GM19468 (cell line): Measurements from ENCODE around the gene COL5A2.

Experiments used
- ATAC-seq: cut with Tn5 transposase; IDR thresholded peaks from one replicate; pipeline ENCODE4 v1.9.1; 2021; ENCODE audit warnings: mild to moderate bottlenecking, moderate library complexity, moderate number of reproducible peaks; ENCODE audit not compliant: unreplicated experiment; ENCODE audit errors: extremely low read depth

The COL5A2 gene

DNA sequence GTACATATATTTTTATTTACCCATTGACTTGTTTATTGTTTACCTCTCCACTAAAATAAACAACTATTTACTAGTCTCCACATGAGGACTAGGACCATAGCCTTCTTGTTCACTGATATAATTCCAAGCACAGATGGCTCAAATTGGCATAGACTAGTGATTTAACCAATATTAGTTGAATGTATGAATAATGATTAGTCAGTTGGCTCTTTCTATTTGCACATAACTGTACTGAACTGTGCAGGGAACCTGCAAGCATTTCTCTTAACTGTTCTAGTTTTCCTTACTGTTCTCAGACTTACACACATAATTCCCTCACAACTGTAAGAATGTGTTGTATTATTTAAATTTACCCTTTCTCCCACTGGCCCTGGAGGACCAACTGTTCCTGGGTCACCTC lies 113.5 kb downstream of the COL5A2 start:
- ATAC-seq = no peak

DNA sequence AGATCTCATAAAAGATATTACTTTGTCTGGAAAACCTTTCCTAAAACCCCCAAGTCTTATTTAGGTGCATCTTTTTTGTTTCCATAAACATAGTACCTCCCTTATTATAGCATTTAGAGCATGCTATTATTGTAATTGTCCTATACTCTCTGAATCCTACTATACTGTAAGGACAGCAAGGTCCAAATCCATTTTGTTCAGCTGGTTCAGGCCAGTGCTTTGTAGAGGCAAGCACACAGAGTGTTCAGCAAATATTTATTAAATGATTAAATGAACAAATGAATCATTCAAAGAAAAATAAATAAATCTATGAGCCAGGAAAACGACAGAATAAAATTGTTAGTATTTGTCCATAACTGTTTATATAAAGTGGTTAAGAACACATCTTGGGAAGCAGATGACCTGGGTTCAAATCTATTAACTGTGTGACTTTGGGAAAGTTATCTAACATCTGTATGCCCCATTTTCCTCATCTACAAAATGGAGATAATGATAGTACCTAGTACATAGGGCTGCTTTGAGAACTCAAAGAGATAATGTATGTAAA lies 119.4 kb downstream of the COL5A2 start:
- ATAC-seq = no peak

DNA sequence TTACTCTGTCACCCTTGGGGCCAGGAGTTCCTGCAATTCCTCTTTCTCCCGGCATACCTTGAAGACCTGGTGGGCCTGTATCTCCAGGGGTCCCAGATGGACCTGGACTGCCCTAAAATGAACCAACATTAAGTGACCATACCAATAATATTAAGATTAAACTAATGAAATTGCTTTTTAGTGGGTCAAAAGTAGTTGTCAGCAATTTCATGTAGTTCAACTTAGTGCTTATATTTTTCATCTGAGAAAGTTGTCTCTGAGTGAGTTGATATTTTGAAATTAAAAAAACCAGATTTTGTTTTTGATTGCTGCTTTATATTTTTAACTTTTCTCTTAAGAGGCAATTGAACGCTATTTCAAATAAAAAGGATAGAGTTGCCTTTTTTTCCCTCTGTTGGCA lies 122.2 kb downstream of the COL5A2 start:
- ATAC-seq = no peak

DNA sequence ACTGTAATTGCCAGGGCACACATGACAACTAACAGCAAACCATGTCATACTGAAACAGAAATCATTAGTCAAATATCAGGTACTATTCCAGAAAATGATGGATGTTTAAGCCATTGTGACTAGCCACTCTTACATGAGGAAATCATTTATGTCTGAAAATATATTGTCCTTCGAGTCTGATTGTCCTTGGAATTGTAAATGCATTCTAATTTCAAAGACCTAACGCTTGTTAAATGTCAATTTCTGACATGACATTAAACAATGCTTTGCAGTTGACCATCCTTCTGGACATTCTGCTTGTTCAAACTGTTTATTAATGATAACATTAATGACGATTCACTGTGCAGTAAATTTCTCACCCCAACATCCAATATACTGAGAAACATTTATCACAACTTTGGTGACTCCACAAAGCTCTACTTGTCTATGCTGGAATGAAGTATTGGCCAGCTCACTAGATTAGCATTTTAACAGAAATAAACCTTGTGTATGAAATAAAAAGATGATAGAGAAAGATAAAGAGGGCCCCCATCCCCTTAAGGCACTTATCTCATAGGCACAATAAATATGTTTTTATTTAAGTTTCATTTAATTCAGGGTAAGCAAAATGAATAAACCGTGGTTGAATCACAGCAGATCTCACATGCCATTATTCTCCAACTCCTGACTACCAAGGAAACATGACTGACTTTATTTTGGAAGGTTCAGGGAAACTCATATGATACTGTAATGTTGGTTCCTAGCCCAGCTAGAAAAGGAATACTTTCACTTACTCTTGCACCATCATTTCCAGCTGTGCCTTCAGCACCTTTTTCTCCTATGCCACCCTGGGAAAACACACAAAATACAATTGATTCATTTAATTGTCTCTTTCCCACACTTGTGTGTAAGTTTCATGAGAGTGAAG lies 123.1 kb downstream of the COL5A2 start:
- ATAC-seq = no peak

DNA sequence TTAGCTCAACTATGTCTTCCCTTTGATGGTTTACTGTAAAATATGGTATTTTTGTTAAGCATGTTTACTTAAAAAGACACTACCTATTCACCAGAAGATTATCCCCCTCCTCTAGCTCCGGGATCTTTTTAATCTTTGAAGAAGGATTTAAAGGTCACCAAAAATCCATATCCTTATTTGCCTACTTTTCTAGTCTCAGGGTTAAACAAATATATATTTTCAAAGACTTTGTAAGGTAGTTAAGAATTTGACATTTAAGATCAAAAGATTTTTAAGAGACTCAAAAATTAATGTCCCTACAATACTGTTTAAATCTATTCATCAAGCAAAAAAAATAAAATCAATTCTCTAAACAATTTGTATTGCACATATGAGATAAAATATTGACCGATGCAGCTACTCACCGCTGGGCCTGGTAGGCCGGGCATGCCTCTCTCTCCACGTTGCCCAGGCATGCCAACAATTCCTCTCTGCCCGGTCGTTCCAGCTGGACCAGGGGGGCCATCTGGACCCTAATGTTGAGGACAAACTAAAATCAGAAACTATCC lies 129.3 kb downstream of the COL5A2 start:
- no peak for ATAC-seq

DNA sequence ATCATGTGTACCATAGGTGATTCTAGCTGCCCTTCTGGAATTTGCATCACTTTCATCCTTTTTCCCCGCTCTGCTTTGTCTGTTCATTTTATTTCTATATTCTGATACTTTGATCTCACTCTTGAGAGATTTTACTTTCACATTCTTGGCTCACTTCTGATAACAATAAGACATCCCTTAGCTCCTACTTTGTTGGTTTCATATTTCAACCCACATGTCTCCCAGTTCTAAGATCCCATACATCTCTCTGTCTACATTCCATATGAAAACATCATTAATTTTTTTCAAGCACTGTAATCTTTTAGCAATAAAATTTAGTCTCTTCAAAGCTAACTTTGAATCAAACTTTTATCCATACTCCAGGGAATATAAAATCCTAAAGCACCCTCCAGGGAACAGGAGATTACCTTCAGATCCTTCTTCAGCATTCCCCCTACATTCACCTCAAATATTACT lies 129.8 kb downstream of the COL5A2 start:
- no peak for ATAC-seq

DNA sequence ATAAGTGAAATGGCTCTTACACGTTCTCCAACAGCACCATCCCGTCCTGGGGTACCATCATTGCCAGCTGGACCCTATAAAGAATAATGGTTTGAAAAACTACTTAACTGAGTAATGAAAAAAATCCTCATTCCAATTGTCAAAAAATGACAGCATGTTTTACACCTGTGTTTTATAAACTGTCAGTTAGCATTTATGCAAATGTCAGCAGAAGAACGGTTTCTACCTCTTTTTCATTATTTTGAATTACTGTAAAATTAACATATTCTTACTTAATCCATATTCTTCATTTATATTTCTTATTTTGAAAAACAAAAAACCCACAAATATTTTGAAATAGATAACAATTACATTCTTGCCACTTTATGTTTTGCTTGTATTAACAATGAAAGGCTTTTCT lies 131.4 kb downstream of the COL5A2 start:
- ATAC-seq = no peak

DNA sequence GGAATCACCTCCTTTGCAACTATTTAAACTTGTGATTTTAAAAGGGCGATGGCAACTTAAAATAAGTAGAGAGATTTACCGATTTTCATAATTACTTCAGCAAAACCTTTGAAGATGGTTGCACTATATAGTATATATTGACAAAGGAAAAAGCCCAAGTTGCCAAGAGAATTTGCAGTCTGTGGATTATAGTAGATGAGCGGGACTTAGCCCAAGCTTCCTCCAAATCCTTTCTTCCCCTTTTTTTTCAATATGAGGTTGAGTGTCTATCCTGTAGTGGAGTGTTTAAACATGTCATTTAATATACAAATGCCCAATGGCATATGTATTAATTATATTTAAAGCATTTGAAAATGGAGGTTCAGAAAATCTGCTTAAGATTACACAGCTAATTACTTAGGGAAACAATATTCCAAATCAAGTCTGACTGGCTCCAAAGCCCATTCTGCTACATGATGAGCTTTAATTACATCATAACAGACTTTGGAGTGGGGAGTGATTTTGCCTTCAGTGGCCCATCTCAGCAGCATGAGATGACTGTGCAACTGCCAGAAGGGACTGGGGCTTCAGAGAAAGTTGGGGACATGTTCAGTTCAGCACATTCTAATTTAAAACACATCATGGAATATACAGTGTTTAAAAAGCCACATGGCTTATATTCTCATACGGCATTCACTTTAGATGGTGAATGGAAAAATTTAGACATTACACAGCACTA lies 132.2 kb downstream of the COL5A2 start:
- no peak for ATAC-seq

DNA sequence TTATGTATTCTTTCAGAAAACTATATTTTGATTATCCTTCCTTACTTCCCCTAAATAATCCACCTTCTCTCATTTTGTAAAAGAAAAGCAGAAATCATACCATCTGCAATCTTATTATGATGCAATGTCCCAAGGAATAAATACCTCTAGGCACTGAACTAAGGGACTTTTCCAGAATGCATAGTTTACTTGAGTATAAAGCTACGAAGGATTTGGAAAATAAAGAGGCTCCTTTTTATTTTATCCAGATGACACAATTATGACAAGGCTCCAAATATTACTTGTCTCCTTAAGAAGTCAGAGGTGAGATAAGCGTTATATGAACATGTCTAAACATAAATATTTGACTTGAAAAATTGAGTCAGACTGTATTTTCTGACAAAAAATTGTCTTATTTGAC lies 133.2 kb downstream of the COL5A2 start:
- ATAC-seq = no peak

DNA sequence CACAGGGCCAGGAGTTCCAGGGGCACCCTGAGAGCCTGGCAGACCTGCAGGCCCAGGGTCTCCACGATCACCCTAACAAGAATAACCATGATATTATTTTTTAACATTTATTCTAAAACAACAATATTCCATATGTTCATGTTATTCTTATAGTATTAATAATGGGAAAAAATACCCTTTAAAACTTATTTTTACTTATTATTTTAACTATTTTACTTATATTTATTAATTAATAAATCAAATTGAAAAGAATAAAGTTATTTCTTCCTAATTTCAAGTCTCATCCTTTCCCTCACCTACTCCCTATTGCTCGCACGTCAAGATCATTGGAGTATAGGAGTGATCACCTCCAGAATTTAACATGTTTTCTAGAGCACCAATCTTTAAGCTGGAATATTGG lies 133.7 kb downstream of the COL5A2 start:
- no peak for ATAC-seq

DNA sequence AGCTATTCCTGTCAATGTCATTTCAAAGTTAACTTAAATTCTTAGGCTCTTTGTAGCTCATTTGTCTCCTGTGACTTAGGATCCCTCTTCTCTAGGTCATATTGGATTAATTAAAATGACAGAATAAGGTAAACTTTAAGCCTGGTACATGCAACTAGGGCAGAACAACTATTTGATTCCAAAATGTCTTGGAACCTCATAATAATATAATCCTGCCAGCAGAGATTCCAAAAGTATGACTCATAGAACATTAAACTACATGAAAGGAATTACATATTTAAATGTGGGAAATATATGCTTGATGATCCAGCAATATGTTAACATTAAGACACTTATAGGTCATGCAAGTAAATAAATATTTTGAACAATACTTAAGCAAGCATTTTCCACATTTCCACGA lies 142.0 kb downstream of the COL5A2 start:
- no peak for ATAC-seq

DNA sequence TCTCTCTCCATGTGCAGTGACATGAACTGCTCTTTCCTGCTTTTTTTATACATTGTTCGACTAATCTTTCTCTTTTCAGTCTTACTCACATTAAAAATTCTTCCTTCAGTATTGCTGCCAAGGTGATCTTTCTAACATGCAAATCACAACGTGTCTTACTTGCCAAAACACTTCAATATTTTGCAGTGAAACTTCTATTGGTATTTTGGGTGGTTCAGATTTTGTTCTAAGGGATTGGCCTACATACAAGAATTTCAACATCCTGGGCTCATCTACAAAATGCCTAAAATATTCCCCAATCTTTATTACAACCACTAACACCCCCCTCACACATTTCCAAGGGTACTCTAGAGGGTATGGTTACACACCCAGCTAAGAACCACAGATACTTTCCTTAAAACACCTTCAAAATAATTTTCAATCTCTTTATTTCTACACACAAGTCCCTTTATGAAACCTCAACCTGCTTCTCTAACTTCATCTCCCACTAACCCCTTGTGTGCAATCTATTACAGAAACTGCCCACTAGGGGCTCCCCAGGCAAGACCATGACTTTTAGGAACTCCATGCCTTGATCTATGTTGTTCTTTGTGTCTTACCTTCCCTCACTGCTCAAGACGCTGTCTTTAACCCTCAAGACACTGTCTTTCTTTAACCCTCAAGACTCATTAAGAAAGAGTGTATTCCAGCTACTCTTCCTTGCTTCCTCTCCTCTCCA lies 154.5 kb downstream of the COL5A2 start:
- no peak for ATAC-seq

DNA sequence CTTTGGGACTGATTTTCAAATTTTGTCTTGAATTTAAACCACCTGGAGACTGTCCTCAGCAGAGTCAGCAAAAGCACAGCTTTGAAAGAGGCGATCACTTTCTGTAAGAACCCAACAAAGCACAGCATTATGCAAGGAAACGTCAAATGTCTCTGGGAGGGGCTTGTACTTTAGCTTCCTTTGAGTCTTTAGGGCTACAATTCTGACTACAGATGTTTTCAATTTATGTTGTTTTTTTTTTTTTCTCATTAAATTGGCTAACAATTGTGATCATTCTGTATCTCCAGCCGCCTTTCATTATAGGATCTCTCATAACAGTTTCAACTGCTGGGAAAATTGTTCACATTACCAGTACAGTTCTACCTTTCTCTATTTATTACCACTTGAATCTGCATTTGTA lies 157.1 kb downstream of the COL5A2 start:
- ATAC-seq = no peak

DNA sequence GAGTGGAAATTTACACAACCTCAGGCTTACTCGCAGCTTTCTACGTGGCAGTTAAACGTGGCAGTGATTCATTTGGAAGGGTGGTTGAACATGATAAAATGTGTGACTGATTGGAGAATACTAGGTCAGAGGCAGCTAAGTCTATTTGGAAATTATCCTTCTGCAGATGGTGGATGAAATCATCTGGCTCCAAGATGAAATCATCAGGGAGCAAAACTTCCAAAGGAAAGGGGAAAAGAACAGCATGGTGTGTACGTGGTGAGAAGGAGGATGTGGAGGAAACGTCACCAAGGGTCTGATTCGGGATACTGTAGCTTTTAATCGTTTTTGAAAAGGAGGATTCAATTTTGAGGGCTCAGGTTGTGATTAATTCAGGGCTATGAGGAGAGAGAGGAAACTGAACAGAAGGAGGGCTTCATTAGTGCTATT lies 157.5 kb downstream of the COL5A2 start:
- no peak for ATAC-seq

DNA sequence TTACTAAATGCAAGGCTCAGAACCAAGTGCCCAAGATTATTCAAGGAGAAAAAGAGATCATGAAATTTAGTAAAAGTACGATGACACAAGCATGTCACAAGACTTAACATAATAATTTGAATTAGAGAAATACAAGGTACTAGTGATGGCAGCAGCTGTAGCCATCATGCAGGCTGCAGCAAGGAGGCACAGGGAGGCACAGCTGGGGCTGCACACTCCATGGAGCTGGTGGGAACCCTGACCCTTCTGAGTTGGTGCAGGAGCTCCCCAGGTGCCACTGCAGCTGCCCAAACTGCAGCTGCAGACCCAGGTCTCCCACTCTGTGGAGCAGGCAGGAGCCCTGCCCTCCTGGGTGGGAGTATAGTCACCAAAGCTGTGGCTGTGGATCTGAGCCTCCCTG lies 159.4 kb downstream of the COL5A2 start:
- no peak for ATAC-seq

DNA sequence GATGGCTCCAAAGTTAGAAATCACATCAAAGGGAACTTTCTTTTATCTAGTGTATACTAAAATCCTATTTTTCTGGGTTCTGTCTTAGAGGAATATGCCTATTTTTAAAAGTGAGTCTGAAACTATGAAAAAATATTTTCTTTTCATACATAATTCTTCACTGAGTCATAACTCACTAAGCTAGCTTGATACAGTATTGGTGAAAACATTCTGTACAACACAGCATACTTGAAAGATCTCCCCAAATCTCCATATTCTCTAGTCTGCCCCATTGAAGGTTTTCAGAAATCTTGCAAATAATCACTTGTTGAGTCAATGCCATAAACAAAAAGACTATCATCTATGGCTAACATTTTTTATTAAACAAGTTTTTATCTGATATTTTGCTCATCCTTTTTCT lies 160.9 kb downstream of the COL5A2 start:
- no peak for ATAC-seq

DNA sequence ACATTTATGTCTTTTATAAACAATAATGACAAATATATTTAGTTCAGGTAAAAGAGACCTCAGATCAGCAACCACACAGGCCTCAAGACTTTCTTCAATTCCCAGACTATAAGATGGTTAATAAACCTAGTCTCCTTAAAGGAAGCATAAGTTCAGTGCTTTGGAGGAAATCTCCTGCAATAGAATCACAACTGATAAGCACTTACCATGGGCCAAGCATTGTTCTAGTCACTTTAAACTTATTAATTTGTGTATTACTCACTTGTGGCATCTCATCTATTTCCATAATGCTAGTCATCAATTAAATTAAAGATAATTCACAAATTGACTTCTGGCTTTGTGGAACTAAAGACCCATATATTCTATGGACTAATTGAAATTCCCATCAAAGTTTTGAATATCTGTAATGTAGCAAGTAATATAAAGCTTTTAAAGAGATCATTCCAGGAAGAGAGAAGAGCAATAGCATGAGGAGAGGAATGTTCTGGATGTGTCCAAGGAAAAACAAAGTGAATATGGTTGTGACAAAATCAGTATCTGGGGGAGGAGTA lies 163.2 kb downstream of the COL5A2 start:
- no peak for ATAC-seq

DNA sequence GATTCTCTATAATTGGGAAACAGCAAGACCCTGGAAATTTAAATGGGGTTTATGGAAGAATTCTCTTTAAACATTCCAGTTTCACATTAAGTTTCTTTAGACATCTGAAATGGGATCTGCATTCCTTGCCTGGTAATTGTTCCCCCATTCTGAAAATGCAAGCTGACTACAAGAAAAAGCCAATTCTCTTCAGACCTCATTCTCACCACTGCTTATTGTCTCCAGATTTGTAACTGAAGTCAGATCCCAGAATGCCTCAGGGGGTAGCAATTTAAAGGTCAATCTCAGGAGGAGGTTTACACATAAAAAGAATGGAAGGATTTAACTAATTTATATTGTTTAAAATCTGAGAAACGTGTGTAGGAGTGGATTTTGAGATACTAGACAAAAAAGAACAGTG lies 164.2 kb downstream of the COL5A2 start:
- no peak for ATAC-seq

DNA sequence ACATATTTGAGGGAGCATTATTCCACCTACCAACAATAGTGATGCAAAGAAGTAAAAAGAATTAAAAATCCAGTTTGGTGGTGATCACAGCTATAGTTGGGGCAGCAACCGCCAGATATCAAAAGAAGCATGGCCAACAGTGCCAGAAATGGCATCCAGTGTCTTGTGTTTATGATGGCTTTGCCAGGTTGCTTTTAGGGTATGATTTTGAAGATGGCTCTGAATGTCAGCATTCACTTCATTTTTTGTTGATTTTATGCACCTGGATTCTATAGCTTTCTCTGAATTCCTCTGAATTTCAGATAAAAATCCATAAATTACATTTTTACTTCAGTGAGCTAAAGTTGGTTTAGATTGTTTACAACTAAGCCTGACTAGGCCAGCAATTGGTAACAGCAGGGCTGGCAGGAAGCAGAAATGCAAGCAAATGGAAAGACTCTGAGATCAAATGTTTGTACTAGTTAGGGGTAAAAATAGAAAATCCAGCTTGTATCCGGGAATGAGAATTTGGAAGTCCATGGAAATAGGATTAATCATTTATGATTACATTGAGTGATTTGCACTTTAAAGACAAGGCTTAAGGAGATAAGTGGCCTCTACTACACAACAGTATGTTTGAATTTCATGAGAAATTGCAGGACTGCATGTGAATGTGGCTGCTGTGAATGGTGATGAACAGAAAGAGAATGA lies 165.0 kb downstream of the COL5A2 start:
- ATAC-seq = no peak
